ENCODE results near the gene SYNDIG1. TPM values are rescaled to one million over a fixed set of nuclear protein-coding genes. Genes with fewer than 3 reads are reported as not detected.
A peak's percentile ranks its signal among the peaks of the same experiment; 100 is the strongest.

SYNDIG1 gene
- total and polyA plus RNA-seq, 5 donors from 2014 or later = not detected

DNA sequence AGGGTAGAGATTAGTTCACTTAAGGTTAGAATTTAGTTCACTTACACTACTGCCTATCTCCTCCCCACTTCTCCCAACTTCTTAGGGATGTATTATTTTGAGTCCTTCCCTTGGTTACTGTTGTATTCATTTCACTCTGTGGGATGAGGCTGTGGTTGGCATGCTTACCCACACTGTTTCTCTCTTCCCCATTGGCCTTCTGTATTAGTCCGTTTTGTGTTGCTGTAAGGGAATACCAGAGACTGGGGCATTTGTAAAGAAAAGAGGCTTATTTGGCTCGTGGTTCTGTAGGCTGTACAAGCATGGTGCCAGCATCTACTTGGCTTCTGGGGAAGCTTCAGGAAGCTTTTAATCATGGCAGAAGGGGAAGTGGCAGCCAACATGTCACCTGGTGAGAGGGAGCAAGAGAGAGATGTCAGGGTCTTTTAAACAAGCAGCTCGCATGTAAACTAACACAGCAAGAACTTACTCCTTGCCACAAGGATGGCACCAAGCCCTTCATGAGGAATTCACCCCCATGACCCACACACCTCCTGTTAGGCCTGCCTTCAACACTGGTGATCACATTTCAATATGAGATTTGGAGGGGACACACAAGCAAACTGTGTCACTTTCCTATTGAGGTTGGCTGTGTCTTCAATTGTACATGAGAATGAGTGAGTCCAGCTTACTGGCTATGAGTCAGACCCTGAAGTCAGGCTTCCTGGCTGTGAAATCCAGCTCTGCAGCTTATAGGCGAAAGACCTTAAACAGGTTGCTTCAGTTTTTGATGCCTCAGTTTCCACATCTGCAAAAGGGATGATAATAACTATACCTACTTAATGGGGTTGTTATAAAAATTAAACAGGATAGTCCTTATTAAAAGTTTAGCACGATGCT, 53.3 kb downstream of the SYNDIG1 start:
- H3K9me3 Mint-ChIP-seq = peaks cover 0 to 1% (median 0%) of the 10 kb centered on the region in 7 donors
- Histone ChIP-seq H3K36me3 (ENCODE audit: control insufficient read depth, insufficient read depth, low read length) (no peaks in the 10 kb centered on the region), H3K4me3 (ENCODE audit: low read depth, low read length) (no peak overlapping the region), H3K9me3 (ENCODE audit: control insufficient read depth in 2 of 2, low read length in 2 of 2) (no peaks in the 10 kb centered on the region), H3K27me3 (ENCODE audit: control insufficient read depth, insufficient read depth, low read length) (no peaks in the 10 kb centered on the region), H3K27ac (ENCODE audit: insufficient read depth, low read length, poor library complexity, severe bottlenecking) (no peak overlapping the region), H3K4me1 (ENCODE audit: control insufficient read depth, insufficient read depth, low read length, poor library complexity, severe bottlenecking) (no peaks in the 10 kb centered on the region)
- peak overlapping the region in 1 of 3 donors; percentile 3 for H3K27ac Mint-ChIP-seq
- no peaks in the 10 kb centered on the region for H3K36me3 Mint-ChIP-seq
- H3K4me3 Mint-ChIP-seq = no peak overlapping the region
- DNase-seq (no peak), ATAC-seq (ENCODE audit: low read depth in 2 of 2) (no peak)
- no peaks in the 10 kb centered on the region for H3K4me1 Mint-ChIP-seq
- H3K27me3 Mint-ChIP-seq = no peaks in the 10 kb centered on the region

DNA sequence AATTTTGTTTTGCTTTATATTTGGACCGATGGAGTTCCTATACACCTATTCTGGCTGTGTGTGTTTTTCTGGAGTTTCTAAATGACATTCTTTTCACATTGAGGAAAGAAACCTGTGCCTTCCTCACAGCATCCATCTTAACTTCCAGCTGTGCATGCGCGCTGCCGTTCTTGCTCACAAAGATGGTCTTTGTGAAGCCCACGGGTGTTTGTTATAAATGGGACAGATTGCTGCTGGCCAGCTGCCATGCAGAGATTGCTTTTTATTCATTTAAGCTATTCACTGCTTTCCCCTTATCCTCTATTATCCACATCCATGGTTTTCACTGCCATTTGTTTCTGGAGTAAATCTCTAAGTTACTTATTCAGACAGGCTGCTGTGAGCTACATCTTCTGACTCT, 54.2 kb downstream of the SYNDIG1 start:
- no peak for DNase-seq
- no peak overlapping the region for H3K27ac Mint-ChIP-seq
- ATAC-seq (ENCODE audit: low read depth in 2 of 2) = no peak
- Histone ChIP-seq H3K36me3 (ENCODE audit: control insufficient read depth, insufficient read depth, low read length) (no peaks in the 10 kb centered on the region), H3K9me3 (ENCODE audit: control insufficient read depth in 2 of 2, low read length in 2 of 2) (no peaks in the 10 kb centered on the region), H3K4me3 (ENCODE audit: low read depth, low read length) (no peak overlapping the region), H3K27ac (ENCODE audit: insufficient read depth, low read length, poor library complexity, severe bottlenecking) (no peak overlapping the region), H3K27me3 (ENCODE audit: control insufficient read depth, insufficient read depth, low read length) (no peaks in the 10 kb centered on the region), H3K4me1 (ENCODE audit: control insufficient read depth, insufficient read depth, low read length, poor library complexity, severe bottlenecking) (no peaks in the 10 kb centered on the region)
- peaks cover 0 to 1% (median 0%) of the 10 kb centered on the region in 7 donors for H3K9me3 Mint-ChIP-seq
- no peaks in the 10 kb centered on the region for H3K4me1 Mint-ChIP-seq
- no peaks in the 10 kb centered on the region for H3K36me3 Mint-ChIP-seq
- H3K27me3 Mint-ChIP-seq = no peaks in the 10 kb centered on the region
- no peak overlapping the region for H3K4me3 Mint-ChIP-seq

DNA sequence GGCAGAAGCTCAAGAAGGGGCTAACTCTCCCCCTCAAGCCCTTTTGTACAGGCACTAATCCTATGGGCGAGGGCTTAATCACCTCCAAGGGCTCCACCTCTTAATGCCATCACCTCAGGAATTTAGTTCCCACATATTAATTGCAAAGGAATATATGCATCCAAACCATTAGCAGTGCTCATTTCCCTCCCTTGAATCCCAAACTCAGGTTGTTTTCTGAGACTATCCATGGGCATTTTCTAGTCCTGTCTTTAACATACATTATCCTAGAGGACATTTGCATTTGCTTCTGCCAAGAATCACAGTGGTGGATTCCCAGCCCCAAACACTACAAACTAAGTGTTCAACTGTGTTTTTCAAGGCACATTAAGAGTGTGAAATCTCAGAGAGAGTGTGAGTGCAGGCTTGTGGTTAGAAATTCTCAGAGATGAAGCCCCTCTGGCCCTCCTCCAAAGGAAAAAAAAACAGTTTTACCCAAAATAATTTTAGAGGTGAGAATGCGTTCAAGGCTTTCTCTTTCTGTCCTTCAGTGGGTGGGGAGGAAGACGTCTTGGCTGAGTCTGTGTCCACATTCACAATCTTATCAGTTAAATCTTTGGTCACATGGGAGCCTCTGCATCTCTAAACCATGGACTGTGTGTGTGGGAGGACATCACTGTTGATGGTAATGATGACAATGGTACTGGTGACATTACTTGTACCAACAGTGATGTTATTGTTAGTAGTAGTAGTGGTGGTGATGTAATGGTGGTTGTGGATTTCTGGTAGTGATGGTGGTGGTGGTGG, 59.3 kb downstream of the SYNDIG1 start:
- Histone ChIP-seq H3K9me3 (ENCODE audit: control insufficient read depth in 2 of 2, low read length in 2 of 2) (no peaks in the 10 kb centered on the region), H3K27ac (ENCODE audit: insufficient read depth, low read length, poor library complexity, severe bottlenecking) (no peak overlapping the region), H3K4me1 (ENCODE audit: control insufficient read depth, insufficient read depth, low read length, poor library complexity, severe bottlenecking) (no peaks in the 10 kb centered on the region), H3K4me3 (ENCODE audit: low read depth, low read length) (no peak overlapping the region), H3K36me3 (ENCODE audit: control insufficient read depth, insufficient read depth, low read length) (no peaks in the 10 kb centered on the region), H3K27me3 (ENCODE audit: control insufficient read depth, insufficient read depth, low read length) (no peaks in the 10 kb centered on the region)
- no peak for DNase-seq
- ATAC-seq (ENCODE audit: low read depth in 2 of 2) = no peak
- Mint-ChIP-seq H3K27me3 (no peaks in the 10 kb centered on the region), H3K4me3 (no peak overlapping the region), H3K36me3 (no peaks in the 10 kb centered on the region), H3K27ac (no peak overlapping the region), H3K4me1 (peaks cover 0 to 2% (median 0%) of the 10 kb centered on the region in 4 donors), H3K9me3 (peaks cover 0 to 5% (median 0%) of the 10 kb centered on the region in 7 donors)

DNA sequence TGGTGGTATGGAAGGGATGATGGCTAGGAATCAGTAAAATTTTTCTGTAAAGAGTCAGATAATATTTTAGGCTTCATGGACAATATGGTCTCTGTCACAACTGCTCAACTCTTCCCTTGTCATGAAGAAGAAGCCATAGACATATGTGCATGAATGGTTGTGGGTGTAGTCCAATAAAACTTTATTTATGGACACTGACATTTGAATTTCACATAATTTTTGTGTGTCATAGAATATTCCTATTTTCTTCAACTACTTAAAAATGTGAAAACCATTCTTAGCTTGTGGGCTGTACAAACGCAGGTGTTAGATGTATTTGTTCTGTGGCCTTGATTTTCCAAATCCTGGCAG, 59.9 kb downstream of the SYNDIG1 start:
- H3K36me3 ChIP-seq (ENCODE audit: control insufficient read depth, insufficient read depth, low read length) = no peaks in the 10 kb centered on the region
- H3K27ac ChIP-seq (ENCODE audit: insufficient read depth, low read length, poor library complexity, severe bottlenecking) = no peak overlapping the region
- Mint-ChIP-seq H3K36me3 (no peaks in the 10 kb centered on the region), H3K4me3 (no peak overlapping the region), H3K27ac (no peak overlapping the region), H3K27me3 (no peaks in the 10 kb centered on the region), H3K4me1 (peaks cover 0 to 2% (median 0%) of the 10 kb centered on the region in 4 donors), H3K9me3 (peaks cover 0 to 5% (median 0%) of the 10 kb centered on the region in 7 donors)
- DNase-seq (no peak), ATAC-seq (ENCODE audit: low read depth in 2 of 2) (no peak)
- H3K4me3 ChIP-seq (ENCODE audit: low read depth, low read length) = no peak overlapping the region
- no peaks in the 10 kb centered on the region for H3K9me3 ChIP-seq (ENCODE audit: control insufficient read depth in 2 of 2, low read length in 2 of 2)
- no peaks in the 10 kb centered on the region for H3K4me1 ChIP-seq (ENCODE audit: control insufficient read depth, insufficient read depth, low read length, poor library complexity, severe bottlenecking)
- no peaks in the 10 kb centered on the region for H3K27me3 ChIP-seq (ENCODE audit: control insufficient read depth, insufficient read depth, low read length)

DNA sequence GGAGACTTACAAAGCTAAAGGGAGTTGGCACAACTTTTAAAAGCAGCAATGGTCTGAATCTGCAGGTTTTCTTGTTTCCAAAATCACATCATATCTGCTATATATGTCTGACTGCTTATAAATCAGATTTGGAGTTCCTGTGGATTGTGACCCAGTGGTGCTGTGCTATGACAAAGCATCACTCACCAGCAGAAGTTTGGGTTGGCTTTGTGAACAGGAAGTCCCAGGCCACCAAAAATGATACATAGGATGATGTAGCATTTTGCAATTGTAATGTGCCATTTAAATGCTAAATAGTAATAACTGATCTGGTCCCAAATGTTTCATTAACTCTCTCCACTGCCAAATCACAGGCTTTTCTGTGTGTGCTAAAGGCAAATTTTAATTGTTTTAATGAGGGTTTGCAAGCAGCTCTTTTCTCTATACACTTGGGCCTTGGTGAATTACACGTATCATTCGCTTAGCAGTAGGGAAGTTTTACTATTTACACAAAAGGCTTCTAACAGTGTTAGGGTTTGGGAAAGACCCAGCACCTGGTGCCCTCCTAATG, 60.8 kb downstream of the SYNDIG1 start:
- Histone ChIP-seq H3K4me3 (ENCODE audit: low read depth, low read length) (no peak overlapping the region), H3K4me1 (ENCODE audit: control insufficient read depth, insufficient read depth, low read length, poor library complexity, severe bottlenecking) (no peaks in the 10 kb centered on the region), H3K9me3 (ENCODE audit: control insufficient read depth in 2 of 2, low read length in 2 of 2) (no peaks in the 10 kb centered on the region), H3K27me3 (ENCODE audit: control insufficient read depth, insufficient read depth, low read length) (no peaks in the 10 kb centered on the region), H3K36me3 (ENCODE audit: control insufficient read depth, insufficient read depth, low read length) (no peaks in the 10 kb centered on the region), H3K27ac (ENCODE audit: insufficient read depth, low read length, poor library complexity, severe bottlenecking) (no peak overlapping the region)
- H3K27me3 Mint-ChIP-seq = no peaks in the 10 kb centered on the region
- peaks cover 0 to 2% (median 0%) of the 10 kb centered on the region in 4 donors for H3K4me1 Mint-ChIP-seq
- ATAC-seq (ENCODE audit: low read depth in 2 of 2) (no peak), DNase-seq (no peak)
- no peaks in the 10 kb centered on the region for H3K36me3 Mint-ChIP-seq
- peaks cover 0 to 5% (median 0%) of the 10 kb centered on the region in 7 donors for H3K9me3 Mint-ChIP-seq
- H3K27ac Mint-ChIP-seq = no peak overlapping the region
- no peak overlapping the region for H3K4me3 Mint-ChIP-seq

DNA sequence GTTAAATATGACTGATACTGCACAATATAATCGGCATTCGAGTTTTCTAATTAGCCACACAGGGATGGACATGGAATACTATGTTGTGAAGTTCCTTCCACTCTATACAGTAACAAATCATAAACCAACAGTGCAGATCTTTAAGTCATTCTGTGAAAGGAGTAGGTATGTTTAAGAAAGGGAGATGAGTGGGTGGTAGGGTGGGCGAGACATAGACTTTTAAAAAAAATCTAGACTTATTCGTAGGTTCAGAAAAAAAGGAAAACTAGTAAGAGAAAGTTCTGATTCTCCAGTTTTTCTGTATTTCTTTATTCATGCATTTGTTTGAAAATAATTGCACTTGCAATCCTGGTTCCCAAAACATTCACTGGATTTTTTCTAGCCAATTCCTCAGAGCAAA, 61.8 kb downstream of the SYNDIG1 start:
- H3K9me3 ChIP-seq (ENCODE audit: control insufficient read depth in 2 of 2, low read length in 2 of 2) = no peaks in the 10 kb centered on the region
- Mint-ChIP-seq H3K4me3 (no peak overlapping the region), H3K4me1 (peaks cover 0 to 2% (median 0%) of the 10 kb centered on the region in 4 donors), H3K27ac (no peak overlapping the region), H3K9me3 (peaks cover 0 to 5% (median 0%) of the 10 kb centered on the region in 7 donors), H3K27me3 (no peaks in the 10 kb centered on the region), H3K36me3 (no peaks in the 10 kb centered on the region)
- DNase-seq (no peak), ATAC-seq (ENCODE audit: low read depth in 2 of 2) (no peak)
- no peaks in the 10 kb centered on the region for H3K36me3 ChIP-seq (ENCODE audit: control insufficient read depth, insufficient read depth, low read length)
- no peak overlapping the region for H3K4me3 ChIP-seq (ENCODE audit: low read depth, low read length)
- H3K27ac ChIP-seq (ENCODE audit: insufficient read depth, low read length, poor library complexity, severe bottlenecking) = no peak overlapping the region
- H3K4me1 ChIP-seq (ENCODE audit: control insufficient read depth, insufficient read depth, low read length, poor library complexity, severe bottlenecking) = no peaks in the 10 kb centered on the region
- no peaks in the 10 kb centered on the region for H3K27me3 ChIP-seq (ENCODE audit: control insufficient read depth, insufficient read depth, low read length)

DNA sequence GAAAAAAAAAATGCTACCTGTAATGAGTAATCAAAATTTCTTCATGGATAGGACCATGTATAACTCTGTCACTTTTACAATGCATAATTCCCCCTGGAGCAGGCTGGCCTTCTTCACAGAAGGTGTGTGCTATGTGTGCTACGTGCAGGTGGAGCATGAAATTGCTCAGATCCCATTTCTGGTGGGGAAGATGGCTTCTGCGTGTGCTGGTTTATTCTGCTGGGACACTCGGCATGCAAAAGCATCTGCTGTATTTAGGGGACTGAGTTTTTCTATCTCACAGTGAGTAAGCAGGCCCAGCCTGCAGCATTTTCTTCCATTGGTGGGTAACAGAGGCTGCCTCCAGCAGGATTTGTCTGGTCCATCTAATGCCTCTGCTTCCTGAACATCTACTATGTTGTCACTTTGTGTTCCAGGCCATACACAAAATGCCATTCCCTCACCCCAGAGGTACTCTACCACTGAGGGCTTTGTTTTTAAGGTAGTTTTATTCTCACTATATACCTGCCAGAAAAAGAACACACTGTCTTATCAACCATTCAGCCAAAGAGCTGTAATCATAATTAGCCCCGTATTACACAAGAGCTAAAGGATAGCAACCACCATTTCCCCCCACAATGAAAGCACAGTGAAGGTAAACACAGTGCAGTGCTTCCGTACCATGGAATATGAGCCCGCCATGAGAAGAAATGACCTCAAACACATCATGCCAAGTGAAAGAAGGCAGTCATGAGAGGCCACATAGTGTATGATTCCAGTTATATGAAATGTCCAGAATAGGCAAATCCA, 62.4 kb downstream of the SYNDIG1 start:
- no peak overlapping the region for H3K4me3 Mint-ChIP-seq
- H3K27ac ChIP-seq (ENCODE audit: insufficient read depth, low read length, poor library complexity, severe bottlenecking) = no peak overlapping the region
- no peaks in the 10 kb centered on the region for H3K36me3 ChIP-seq (ENCODE audit: control insufficient read depth, insufficient read depth, low read length)
- H3K27me3 ChIP-seq (ENCODE audit: control insufficient read depth, insufficient read depth, low read length) = no peaks in the 10 kb centered on the region
- no peak overlapping the region for H3K4me3 ChIP-seq (ENCODE audit: low read depth, low read length)
- peaks cover 0 to 2% (median 0%) of the 10 kb centered on the region in 4 donors for H3K4me1 Mint-ChIP-seq
- H3K36me3 Mint-ChIP-seq = no peaks in the 10 kb centered on the region
- DNase-seq (no peak), ATAC-seq (ENCODE audit: low read depth in 2 of 2) (no peak)
- peaks cover 0 to 5% (median 0%) of the 10 kb centered on the region in 7 donors for H3K9me3 Mint-ChIP-seq
- no peak overlapping the region for H3K27ac Mint-ChIP-seq
- no peaks in the 10 kb centered on the region for H3K9me3 ChIP-seq (ENCODE audit: control insufficient read depth in 2 of 2, low read length in 2 of 2)
- H3K27me3 Mint-ChIP-seq = no peaks in the 10 kb centered on the region
- H3K4me1 ChIP-seq (ENCODE audit: control insufficient read depth, insufficient read depth, low read length, poor library complexity, severe bottlenecking) = no peaks in the 10 kb centered on the region

Measured in CD4-positive, CD25-positive, alpha-beta regulatory T cell (primary cell).